ENCODE measurements around the gene PLA2G3. TPM values are rescaled to one million over a fixed set of nuclear protein-coding genes. Genes with fewer than 3 reads are reported as not detected.

Gene PLA2G3
- total RNA-seq, 2 donors from 2014 or later = not detected

- no peak for TF ChIP-seq POLR2A (IDR thresholded peaks at IDR 0.05)
- no peak for TF ChIP-seq CTCF (IDR thresholded peaks at IDR 0.05)
- intact Hi-C loops (cut with DNase I) = loop anchor here (10.0 kb wide), 1 partner anchor 199 kb away; no protein-coding TSS in a partner anchor
- no peak for ATAC-seq
Measured at GRCh38 chr22:31144223-31144622, 3.9 kb upstream of the PLA2G3 start.

DNA sequence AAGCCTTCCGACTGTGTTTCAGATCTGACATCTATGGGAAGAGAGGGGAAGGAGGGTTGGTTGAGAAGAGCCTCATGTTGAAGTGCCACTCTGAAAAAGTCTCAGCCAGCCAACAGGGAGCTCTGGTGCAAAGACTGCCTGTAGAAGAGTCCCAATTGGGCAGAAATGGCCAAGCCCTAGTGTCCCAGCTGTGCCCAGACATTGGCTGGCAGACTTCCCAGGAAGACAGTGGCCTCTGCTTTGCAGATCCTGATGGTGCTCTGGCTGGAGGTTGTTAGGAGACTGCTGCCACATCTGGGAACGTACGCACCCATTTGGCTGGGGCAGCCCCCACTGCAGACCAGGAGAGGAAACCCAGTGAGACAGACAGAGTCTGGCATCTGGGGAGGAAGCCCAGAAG, 3.2 kb upstream of the PLA2G3 start:
- no peak overlapping the region for H3K4me3 ChIP-seq
- peaks cover 7% of the 10 kb centered on the region for H3K4me1 ChIP-seq
- H3K27ac ChIP-seq = no peak overlapping the region
- 82 to 90% methylated on average over 3 of the region's 3 CpGs for WGBS, 2 donors
- intact Hi-C loops (cut with DNase I) = loop anchor here (10.0 kb wide), 1 partner anchor 199 kb away; no protein-coding TSS in a partner anchor
- H3K27me3 ChIP-seq = no peaks in the 10 kb centered on the region
- no peaks in the 10 kb centered on the region for H3K9me3 ChIP-seq
- ATAC-seq = no peak
- TF ChIP-seq POLR2A (IDR thresholded peaks at IDR 0.05) = no peak
- TF ChIP-seq CTCF (IDR thresholded peaks at IDR 0.05) = no peak
- DNase-seq = no peak
- H3K36me3 ChIP-seq (replicated peaks in 1 of 2; ENCODE audit: insufficient read depth in 1 of 2, low read depth in 2 of 2) = no peaks in the 10 kb centered on the region

More at GRCh38 chr22:31144223-31144622, 3.9 kb upstream of the PLA2G3 start:
- Histone ChIP-seq H3K4me3 (no peak overlapping the region), H3K9me3 (no peaks in the 10 kb centered on the region), H3K27me3 (no peaks in the 10 kb centered on the region), H3K36me3 (replicated peaks in 1 of 2; ENCODE audit: insufficient read depth in 1 of 2, low read depth in 2 of 2) (no peaks in the 10 kb centered on the region), H3K4me1 (peaks cover 13% of the 10 kb centered on the region), H3K27ac (no peak overlapping the region)
- no peak for DNase-seq

- DNase-seq (no peak), ATAC-seq (no peak)
- Histone ChIP-seq H3K36me3 (replicated peaks in 1 of 2; ENCODE audit: insufficient read depth in 1 of 2, low read depth in 2 of 2) (no peaks in the 10 kb centered on the region), H3K27ac (no peak overlapping the region), H3K27me3 (no peaks in the 10 kb centered on the region), H3K9me3 (no peaks in the 10 kb centered on the region), H3K4me1 (peaks cover 6% of the 10 kb centered on the region), H3K4me3 (no peak overlapping the region)
- intact Hi-C loops (cut with DNase I) = loop anchor here (10.0 kb wide), 1 partner anchor 198 kb away; no protein-coding TSS in a partner anchor
- TF ChIP-seq CTCF (IDR thresholded peaks at IDR 0.05) (no peak), POLR2A (IDR thresholded peaks at IDR 0.05) (no peak)
- WGBS, 2 donors = 62 to 65% methylated on average over 3 of the region's 3 CpGs
Measured at GRCh38 chr22:31143038-31143437, 2.7 kb upstream of the PLA2G3 start.

- H3K36me3 ChIP-seq (replicated peaks in 1 of 2; ENCODE audit: insufficient read depth in 1 of 2, low read depth in 2 of 2) = no peaks in the 10 kb centered on the region
- DNase-seq (no peak), ATAC-seq (no peak)
- intact Hi-C loops (cut with DNase I) = loop anchor here (10.0 kb wide), 1 partner anchor 197 kb away; no protein-coding TSS in a partner anchor
- TF ChIP-seq CTCF (IDR thresholded peaks at IDR 0.05) (no peak), POLR2A (IDR thresholded peaks at IDR 0.05) (no peak)
- H3K4me1 ChIP-seq = peaks cover 6% of the 10 kb centered on the region
- H3K27me3 ChIP-seq = no peaks in the 10 kb centered on the region
- H3K4me3 ChIP-seq = no peak overlapping the region
- H3K9me3 ChIP-seq = no peaks in the 10 kb centered on the region
- WGBS, 2 donors = 77 to 80% methylated on average over 1 to 4 of the region's 4 CpGs
- no peak overlapping the region for H3K27ac ChIP-seq
Measured at GRCh38 chr22:31142285-31142684, 2.0 kb upstream of the PLA2G3 start.

GRCh38 chr22:31141551-31141950, 1.2 kb upstream of the PLA2G3 start:
- no peak for TF ChIP-seq CTCF (IDR thresholded peaks at IDR 0.05)
- TF ChIP-seq POLR2A (IDR thresholded peaks at IDR 0.05) = no peak
- 95 to 100% methylated on average over 2 of the region's 2 CpGs for WGBS, 2 donors
- DNase-seq (no peak), ATAC-seq (no peak)
- intact Hi-C loops (cut with DNase I) = loop anchor here (10.0 kb wide), 1 partner anchor 197 kb away; no protein-coding TSS in a partner anchor
- Histone ChIP-seq H3K4me3 (no peak overlapping the region), H3K9me3 (no peaks in the 10 kb centered on the region), H3K36me3 (replicated peaks in 1 of 2; ENCODE audit: insufficient read depth in 1 of 2, low read depth in 2 of 2) (no peaks in the 10 kb centered on the region), H3K27ac (no peak overlapping the region), H3K4me1 (peaks cover 6% of the 10 kb centered on the region), H3K27me3 (no peaks in the 10 kb centered on the region)
